Fibroblast of lung (primary cell): ENCODE results near the gene MACROD1.

ENCODE experiments used
- EZH2 ChIP-seq: IDR thresholded peaks from 2 replicates; pipeline ENCODE4 v1.5.1; 2012; ENCODE audit warnings: low read length, control low read depth, mild to moderate bottlenecking; ENCODE audit errors: missing control alignments
- TF ChIP-seq, protein P1 (sequence below), 2 donors: IDR thresholded peaks in 1 of 2; conservative IDR thresholded peaks in 1 of 2; 1 replicate in 1 of 2; 2 replicates in 1 of 2; pipeline ENCODE4 v1.5.1; 2011 to 2012; ENCODE audit warnings: low read length in 2 of 2, control low read depth in 1 of 2, inconsistent platforms in 1 of 2, low read depth in 1 of 2, mild to moderate bottlenecking in 1 of 2

GRCh38 chr11:64008914-64009633, 156.8 kb downstream of the MACROD1 start:
- TF ChIP-seq EZH2, result no peak
- TF ChIP-seq, protein P1, sequence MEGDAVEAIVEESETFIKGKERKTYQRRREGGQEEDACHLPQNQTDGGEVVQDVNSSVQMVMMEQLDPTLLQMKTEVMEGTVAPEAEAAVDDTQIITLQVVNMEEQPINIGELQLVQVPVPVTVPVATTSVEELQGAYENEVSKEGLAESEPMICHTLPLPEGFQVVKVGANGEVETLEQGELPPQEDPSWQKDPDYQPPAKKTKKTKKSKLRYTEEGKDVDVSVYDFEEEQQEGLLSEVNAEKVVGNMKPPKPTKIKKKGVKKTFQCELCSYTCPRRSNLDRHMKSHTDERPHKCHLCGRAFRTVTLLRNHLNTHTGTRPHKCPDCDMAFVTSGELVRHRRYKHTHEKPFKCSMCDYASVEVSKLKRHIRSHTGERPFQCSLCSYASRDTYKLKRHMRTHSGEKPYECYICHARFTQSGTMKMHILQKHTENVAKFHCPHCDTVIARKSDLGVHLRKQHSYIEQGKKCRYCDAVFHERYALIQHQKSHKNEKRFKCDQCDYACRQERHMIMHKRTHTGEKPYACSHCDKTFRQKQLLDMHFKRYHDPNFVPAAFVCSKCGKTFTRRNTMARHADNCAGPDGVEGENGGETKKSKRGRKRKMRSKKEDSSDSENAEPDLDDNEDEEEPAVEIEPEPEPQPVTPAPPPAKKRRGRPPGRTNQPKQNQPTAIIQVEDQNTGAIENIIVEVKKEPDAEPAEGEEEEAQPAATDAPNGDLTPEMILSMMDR (conservative IDR thresholded peaks at IDR 0.05 in 1 of 2, IDR thresholded peaks at IDR 0.05 in 1 of 2; ENCODE audit: low read depth in 1 of 2, low read length in 2 of 2), result no peak
